OCI-LY7 (cell line): ENCODE results near the gene HBB. TPM values are rescaled to one million over a fixed set of nuclear protein-coding genes. Genes with fewer than 3 reads are reported as not detected.

Experiments used
- BruUV-seq: library from RNA; stranded (reverse); fragments of 400-500 nt; replicated peaks from 2 replicates; lab custom pipeline; 2021; lab: Mats Ljungman, UMichigan
- CTCF ChIA-PET: fragments of 300-600 bp; sonication (Branson Sonifier 250); formaldehyde crosslinking; loops from one replicate; lab custom pipeline; 2022; ENCODE audit warnings: antibody characterized with exemption; ENCODE audit not compliant: unreplicated experiment; lab: Charles Lee
- POLR2A ChIA-PET: fragments of 300-600 bp; sonication (Branson Sonifier 250); formaldehyde crosslinking; loops from one replicate; lab custom pipeline; 2022; ENCODE audit warnings: antibody characterized with exemption; lab: Charles Lee
- DNase-seq: peaks from one replicate; pipeline ENCODE4 v3.0.0-alpha.2; 2015; ENCODE audit warnings: low spot score
- H2AFZ ChIP-seq: fragments of 200-600 bp; sonication (generic), shearing (Covaris generic); 2 replicates; pipeline ENCODE4 v1.6.1; 2014; ENCODE audit warnings: mild to moderate bottlenecking, antibody characterized with exemption, low read length, moderate library complexity
- H3K27ac ChIP-seq: fragments of 200-600 bp; sonication (generic); 2 replicates; pipeline ENCODE4 v1.5.1; 2014; ENCODE audit warnings: mixed run types, low read depth, mild to moderate bottlenecking, moderate library complexity, low read length, inconsistent platforms; ENCODE audit not compliant: poor library complexity, severe bottlenecking
- H3K36me3 ChIP-seq: fragments of 200-600 bp; sonication (generic); 2 replicates; pipeline ENCODE4 v1.6.1; 2014; ENCODE audit warnings: mild to moderate bottlenecking, antibody characterized with exemption, low read length, moderate library complexity, mixed read lengths; ENCODE audit not compliant: insufficient read depth
- H3K4me1 ChIP-seq: fragments of 200-600 bp; sonication (generic); 2 replicates; pipeline ENCODE4 v1.5.1; 2014; ENCODE audit warnings: mild to moderate bottlenecking, low read length; ENCODE audit not compliant: insufficient read depth, poor library complexity, severe bottlenecking
- H3K4me2 ChIP-seq: fragments of 200-600 bp; sonication (generic); 2 replicates; pipeline ENCODE4 v1.6.1; 2014; ENCODE audit warnings: mild to moderate bottlenecking, low read length
- H3K4me3 ChIP-seq: fragments of 200-600 bp; sonication (generic); 2 replicates; pipeline ENCODE4 v1.5.1; 2014; ENCODE audit warnings: mild to moderate bottlenecking, low read depth, low read length; ENCODE audit not compliant: poor library complexity, severe bottlenecking
- H3K79me2 ChIP-seq: fragments of 200-600 bp; sonication (generic); 2 replicates; pipeline ENCODE4 v1.6.1; 2016; ENCODE audit warnings: low read depth, mild to moderate bottlenecking, low read length, moderate library complexity, mixed read lengths; ENCODE audit not compliant: insufficient read depth
- H3K9me2 ChIP-seq: fragments of 200-600 bp; sonication (generic); 2 replicates; pipeline ENCODE4 v1.6.1; 2016; ENCODE audit warnings: mild to moderate bottlenecking, low read length, mixed read lengths; ENCODE audit not compliant: insufficient read depth
- H3K9me3 ChIP-seq: fragments of 200-600 bp; sonication (generic); 2 replicates; pipeline ENCODE4 v1.6.1; 2014; ENCODE audit warnings: mild to moderate bottlenecking, mixed run types, low read length, mixed read lengths
- H4K20me1 ChIP-seq: fragments of 200-600 bp; sonication (generic); 2 replicates; pipeline ENCODE4 v1.6.1; 2014; ENCODE audit warnings: mild to moderate bottlenecking, antibody characterized with exemption, low read length, moderate library complexity, mixed read lengths; ENCODE audit not compliant: insufficient read depth
- CTCF ChIP-seq: fragments of 200-600 bp; sonication (generic); conservative IDR thresholded peaks from 2 replicates; pipeline ENCODE4 v1.5.1; 2014; ENCODE audit warnings: mild to moderate bottlenecking, antibody characterized with exemption, low read length, moderate library complexity, mixed read lengths
- EZH2phosphoT487 ChIP-seq: fragments of 200-600 bp; sonication (generic); IDR thresholded peaks from 2 replicates; pipeline ENCODE4 v1.6.1; 2018; ENCODE audit warnings: low read depth, borderline replicate concordance, mild to moderate bottlenecking, mixed run types, antibody characterized with exemption, low read length, moderate library complexity, mixed read lengths
- intact Hi-C: fragments of 100-400 bp; cut with micrococcal nuclease; formaldehyde crosslinking; loops from one replicate; pipeline ENCODE4 v1.10.0; 2022; ENCODE audit not compliant: unreplicated experiment
- total RNA-seq, 2 experiments: library from RNA; depleted of rRNA in 1 of 2; stranded (reverse); fragments of >200 nt in 1 of 2; shearing (Covaris generic) in 1 of 2; gene quantifications; 2 replicates each; pipeline ENCODE4 v1.2.3, GENCODE V29; 2014 to 2022

Gene HBB
- total RNA-seq, 2 experiments from 2014 or later = not detected

DNA sequence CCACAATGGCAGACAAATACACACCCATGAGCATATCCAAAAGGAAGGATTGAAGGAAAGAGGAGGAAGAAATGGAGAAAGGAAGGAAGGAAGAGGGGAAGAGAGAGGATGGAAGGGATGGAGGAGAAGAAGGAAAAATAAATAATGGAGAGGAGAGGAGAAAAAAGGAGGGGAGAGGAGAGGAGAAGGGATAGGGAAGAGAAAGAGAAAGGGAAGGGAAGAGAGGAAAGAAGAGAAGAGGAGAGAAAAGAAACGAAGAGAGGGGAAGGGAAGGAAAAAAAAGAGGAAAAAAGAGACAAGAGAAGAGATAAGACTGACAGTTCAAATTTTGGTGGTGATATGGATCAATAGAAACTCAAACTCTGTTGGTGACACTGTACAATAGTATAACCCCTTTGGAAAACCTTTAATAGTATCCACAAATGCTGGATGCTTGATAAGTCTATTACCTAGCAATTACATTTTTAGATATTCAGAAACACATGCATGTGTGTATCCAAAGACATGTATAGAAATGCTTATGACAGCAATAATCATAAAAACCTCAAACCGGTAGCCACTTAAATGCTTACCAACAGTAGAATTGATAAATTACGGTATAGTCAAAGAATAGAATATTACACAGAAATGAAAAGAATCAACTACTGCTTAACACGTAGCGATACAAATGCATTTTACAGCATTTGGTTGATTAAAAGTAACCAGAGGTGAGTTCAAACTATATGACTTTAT lies 8.7 kb upstream of the HBB start:
- H3K4me3 ChIP-seq = no peak overlapping the region
- no peaks in the 10 kb centered on the region for H4K20me1 ChIP-seq
- intact Hi-C loops = no loop called here
- H3K36me3 ChIP-seq = no peaks in the 10 kb centered on the region
- ChIA-PET CTCF (no interaction called here), POLR2A (no interaction called here)
- H3K27ac ChIP-seq = no peak overlapping the region
- DNase-seq = no peak
- H3K79me2 ChIP-seq = no peaks in the 10 kb centered on the region
- no peaks in the 10 kb centered on the region for H3K9me2 ChIP-seq
- no peak overlapping the region for H2AFZ ChIP-seq
- no TSS peak for BruUV-seq
- TF ChIP-seq EZH2phosphoT487 (no peak), CTCF (no peak)
- H3K9me3 ChIP-seq = no peaks in the 10 kb centered on the region
- H3K4me2 ChIP-seq = no peak overlapping the region
- H3K4me1 ChIP-seq = no peaks in the 10 kb centered on the region

GRCh38 chr11:5234381-5234834 lies 7.5 kb upstream of the HBB start, which contains the start of gene HBD:
HBD (minus strand) TSS chr11:5234483; CDS start chr11:5234433, 50 bp downstream.
- BruUV-seq = no TSS peak
- H4K20me1 ChIP-seq = no peaks in the 10 kb centered on the region
- H3K4me3 ChIP-seq = no peak within 1 kb of the TSS
- CTCF ChIA-PET = no interaction called here
- H3K79me2 ChIP-seq = no peaks in the 10 kb centered on the region
- H3K9me3 ChIP-seq = no peaks in the 10 kb centered on the region
- no peaks in the 10 kb centered on the region for H3K36me3 ChIP-seq
- intact Hi-C loops = no loop called here
- no peaks in the 10 kb centered on the region for H3K4me1 ChIP-seq
- POLR2A ChIA-PET = no interaction called here
- TF ChIP-seq EZH2phosphoT487 (no peak), CTCF (no peak)
- no peak within 1 kb of the TSS for H3K27ac ChIP-seq
- no peaks in the 10 kb centered on the region for H3K9me2 ChIP-seq
- DNase-seq = no peak
- no peak within 1 kb of the TSS for H3K4me2 ChIP-seq
- H2AFZ ChIP-seq = no peak within 1 kb of the TSS

GRCh38 chr11:5233307-5233706 lies 6.4 kb upstream of the HBB start:
- H3K4me2 ChIP-seq = no peak overlapping the region
- no peak overlapping the region for H2AFZ ChIP-seq
- ChIA-PET CTCF (no interaction called here), POLR2A (no interaction called here)
- no peak overlapping the region for H3K4me3 ChIP-seq
- intact Hi-C loops = no loop called here
- no peak overlapping the region for H3K27ac ChIP-seq
- no peaks in the 10 kb centered on the region for H3K36me3 ChIP-seq
- BruUV-seq = no TSS peak
- H3K9me3 ChIP-seq = no peaks in the 10 kb centered on the region
- no peaks in the 10 kb centered on the region for H3K9me2 ChIP-seq
- DNase-seq = no peak
- TF ChIP-seq CTCF (no peak), EZH2phosphoT487 (no peak)
- H3K4me1 ChIP-seq = no peaks in the 10 kb centered on the region
- no peaks in the 10 kb centered on the region for H4K20me1 ChIP-seq
- H3K79me2 ChIP-seq = no peaks in the 10 kb centered on the region
